Measurements from ENCODE around the gene TCTN1. TPM values are rescaled to one million over a fixed set of nuclear protein-coding genes. Genes with fewer than 3 reads are reported as not detected.

The TCTN1 gene
- total RNA-seq, 1 experiment from 2014 or later, result 27.0 TPM

GRCh38 chr12:110639336-110640141, 25.6 kb downstream of the TCTN1 start (continued):
- TF ChIP-seq, protein P1, sequence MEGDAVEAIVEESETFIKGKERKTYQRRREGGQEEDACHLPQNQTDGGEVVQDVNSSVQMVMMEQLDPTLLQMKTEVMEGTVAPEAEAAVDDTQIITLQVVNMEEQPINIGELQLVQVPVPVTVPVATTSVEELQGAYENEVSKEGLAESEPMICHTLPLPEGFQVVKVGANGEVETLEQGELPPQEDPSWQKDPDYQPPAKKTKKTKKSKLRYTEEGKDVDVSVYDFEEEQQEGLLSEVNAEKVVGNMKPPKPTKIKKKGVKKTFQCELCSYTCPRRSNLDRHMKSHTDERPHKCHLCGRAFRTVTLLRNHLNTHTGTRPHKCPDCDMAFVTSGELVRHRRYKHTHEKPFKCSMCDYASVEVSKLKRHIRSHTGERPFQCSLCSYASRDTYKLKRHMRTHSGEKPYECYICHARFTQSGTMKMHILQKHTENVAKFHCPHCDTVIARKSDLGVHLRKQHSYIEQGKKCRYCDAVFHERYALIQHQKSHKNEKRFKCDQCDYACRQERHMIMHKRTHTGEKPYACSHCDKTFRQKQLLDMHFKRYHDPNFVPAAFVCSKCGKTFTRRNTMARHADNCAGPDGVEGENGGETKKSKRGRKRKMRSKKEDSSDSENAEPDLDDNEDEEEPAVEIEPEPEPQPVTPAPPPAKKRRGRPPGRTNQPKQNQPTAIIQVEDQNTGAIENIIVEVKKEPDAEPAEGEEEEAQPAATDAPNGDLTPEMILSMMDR (IDR thresholded peaks at IDR 0.05 in 2 of 3, conservative IDR thresholded peaks at IDR 0.05 in 1 of 3; ENCODE audit: borderline replicate concordance in 1 of 3, insufficient read depth in 1 of 3, low read depth in 2 of 3, low read length in 2 of 3), result no peak
- TF ChIP-seq POLR2AphosphoS5 (IDR thresholded peaks at IDR 0.05; ENCODE audit: low read depth, low read length) (no peak), EZH2 (IDR thresholded peaks at IDR 0.05) (no peak), CBX3 (IDR thresholded peaks at IDR 0.05; ENCODE audit: low read depth) (no peak), POLR2A (IDR thresholded peaks at IDR 0.05; ENCODE audit: borderline replicate concordance, extremely low read depth, insufficient read depth, insufficient read length) (no peak), FOSL1 (IDR thresholded peaks at IDR 0.05; ENCODE audit: low read depth) (no peak), SP1 (IDR thresholded peaks at IDR 0.05; ENCODE audit: low read depth) (no peak), ZFX (IDR thresholded peaks at IDR 0.05) (no peak), EZH2phosphoT487 (IDR thresholded peaks at IDR 0.05; ENCODE audit: borderline replicate concordance) (no peak), YY1 (IDR thresholded peaks at IDR 0.05; ENCODE audit: extremely low read depth, insufficient replicate concordance, low read depth, low read length) (no peak)
- TF ChIP-seq, protein P2, sequence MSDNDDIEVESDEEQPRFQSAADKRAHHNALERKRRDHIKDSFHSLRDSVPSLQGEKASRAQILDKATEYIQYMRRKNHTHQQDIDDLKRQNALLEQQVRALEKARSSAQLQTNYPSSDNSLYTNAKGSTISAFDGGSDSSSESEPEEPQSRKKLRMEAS (IDR thresholded peaks at IDR 0.05), result no peak
- TF ChIP-seq, protein P3, sequence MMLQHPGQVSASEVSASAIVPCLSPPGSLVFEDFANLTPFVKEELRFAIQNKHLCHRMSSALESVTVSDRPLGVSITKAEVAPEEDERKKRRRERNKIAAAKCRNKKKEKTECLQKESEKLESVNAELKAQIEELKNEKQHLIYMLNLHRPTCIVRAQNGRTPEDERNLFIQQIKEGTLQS (IDR thresholded peaks at IDR 0.05), result no peak

All from HCT116 (cell line).